Measurements from ENCODE around the gene FAT3.

The FAT3 gene

GRCh38 chr11:92269841-92270240, 45.2 kb downstream of the FAT3 start:
- DNase-seq (ENCODE audit: low spot score) (no peak), ATAC-seq (ENCODE audit: low read depth) (no peak)
- H3K36me3 ChIP-seq (ENCODE audit: low read depth), result no peaks in the 10 kb centered on the region
- H3K4me3 ChIP-seq (ENCODE audit: severe bottlenecking), result no peak overlapping the region
- H3K4me1 ChIP-seq (ENCODE audit: insufficient read depth, poor library complexity, severe bottlenecking), result peaks cover 19% of the 10 kb centered on the region
- H3K27ac ChIP-seq (ENCODE audit: poor library complexity, severe bottlenecking), result peak overlapping the region; percentile 89
- TF ChIP-seq CTCF (IDR thresholded peaks at IDR 0.05; ENCODE audit: poor library complexity, severe bottlenecking), result no peak
- no peaks in the 10 kb centered on the region for H3K27me3 ChIP-seq (ENCODE audit: insufficient read depth, poor library complexity, severe bottlenecking)
- no peaks in the 10 kb centered on the region for H3K9me3 ChIP-seq (ENCODE audit: severe bottlenecking)

DNA sequence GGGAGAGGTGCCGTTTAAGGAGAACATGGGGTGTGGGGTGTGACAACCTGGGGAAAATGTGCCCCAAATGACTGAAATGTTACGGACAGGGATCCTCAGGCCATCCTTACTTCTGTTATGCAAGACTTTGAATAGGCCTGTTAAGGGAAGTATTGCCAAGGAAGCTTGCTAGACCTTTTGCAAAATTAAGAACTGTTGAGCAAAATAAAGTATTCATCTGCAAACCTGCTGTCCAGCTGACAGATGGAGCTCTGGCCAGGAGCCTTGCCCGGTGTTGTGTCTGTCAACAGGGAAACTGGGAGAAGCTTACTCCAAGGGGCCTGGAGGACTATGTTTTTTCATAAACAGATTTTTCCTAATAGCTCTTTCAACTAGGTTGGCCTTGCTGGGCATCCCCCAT, 48.0 kb downstream of the FAT3 start:
- no peak for DNase-seq (ENCODE audit: low spot score)
- Histone ChIP-seq H3K9me3 (ENCODE audit: severe bottlenecking) (no peaks in the 10 kb centered on the region), H3K27ac (ENCODE audit: poor library complexity, severe bottlenecking) (no peak overlapping the region), H3K4me1 (ENCODE audit: insufficient read depth, poor library complexity, severe bottlenecking) (peaks cover 35% of the 10 kb centered on the region), H3K27me3 (ENCODE audit: insufficient read depth, poor library complexity, severe bottlenecking) (no peaks in the 10 kb centered on the region), H3K36me3 (ENCODE audit: low read depth) (no peaks in the 10 kb centered on the region), H3K4me3 (ENCODE audit: severe bottlenecking) (no peak overlapping the region)
- no peak for ATAC-seq (ENCODE audit: low read depth)
- TF ChIP-seq CTCF (IDR thresholded peaks at IDR 0.05; ENCODE audit: poor library complexity, severe bottlenecking), result no peak
